GM12874 (cell line): ENCODE data around the gene HDAC8.

Experiments
- TF ChIP-seq, protein P1 (sequence below): IDR thresholded peaks from 2 replicates; pipeline ENCODE4 v1.5.1; 2011; ENCODE audit warnings: low read depth, mild to moderate bottlenecking, control low read depth, low read length, moderate library complexity; ENCODE audit not compliant: insufficient read depth

HDAC8 gene

DNA sequence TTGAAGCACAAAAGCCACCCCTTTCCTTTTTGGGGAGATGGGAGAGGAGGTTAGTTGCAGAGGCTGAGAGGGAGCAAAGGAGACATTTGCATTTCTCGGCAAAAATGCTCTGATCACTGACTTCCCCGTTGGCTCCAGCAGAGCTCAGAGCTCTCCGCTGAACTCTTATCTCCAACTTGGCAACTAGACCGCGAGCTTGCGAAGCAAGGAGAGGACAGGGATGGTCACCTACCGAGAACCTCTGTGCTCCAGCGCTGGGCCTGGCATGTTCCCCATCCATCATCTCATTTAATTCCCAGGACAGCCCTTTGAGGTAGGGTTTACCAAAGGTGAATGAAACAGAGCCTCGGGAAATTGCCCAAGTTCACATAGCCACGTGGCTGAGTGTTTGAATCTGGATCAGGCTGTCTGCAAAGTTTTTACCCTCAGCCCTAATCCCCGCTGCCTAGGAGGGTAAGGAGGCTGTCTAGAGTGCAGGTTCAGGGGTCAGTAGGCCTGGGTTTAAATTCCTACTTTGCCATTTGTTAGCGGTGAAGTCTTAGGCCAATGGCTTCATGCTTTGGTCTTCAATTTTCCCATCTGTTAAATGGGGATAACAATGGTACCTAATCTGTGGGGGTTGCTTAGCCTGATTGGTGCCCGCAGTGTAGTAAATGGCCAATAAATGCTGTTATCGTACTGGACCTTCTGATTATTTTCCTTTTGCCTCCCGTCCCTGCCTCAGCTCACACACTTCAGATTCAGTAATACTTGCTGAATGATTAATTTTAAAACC is 263.2 kb downstream of the HDAC8 start:
- TF ChIP-seq, protein P1, sequence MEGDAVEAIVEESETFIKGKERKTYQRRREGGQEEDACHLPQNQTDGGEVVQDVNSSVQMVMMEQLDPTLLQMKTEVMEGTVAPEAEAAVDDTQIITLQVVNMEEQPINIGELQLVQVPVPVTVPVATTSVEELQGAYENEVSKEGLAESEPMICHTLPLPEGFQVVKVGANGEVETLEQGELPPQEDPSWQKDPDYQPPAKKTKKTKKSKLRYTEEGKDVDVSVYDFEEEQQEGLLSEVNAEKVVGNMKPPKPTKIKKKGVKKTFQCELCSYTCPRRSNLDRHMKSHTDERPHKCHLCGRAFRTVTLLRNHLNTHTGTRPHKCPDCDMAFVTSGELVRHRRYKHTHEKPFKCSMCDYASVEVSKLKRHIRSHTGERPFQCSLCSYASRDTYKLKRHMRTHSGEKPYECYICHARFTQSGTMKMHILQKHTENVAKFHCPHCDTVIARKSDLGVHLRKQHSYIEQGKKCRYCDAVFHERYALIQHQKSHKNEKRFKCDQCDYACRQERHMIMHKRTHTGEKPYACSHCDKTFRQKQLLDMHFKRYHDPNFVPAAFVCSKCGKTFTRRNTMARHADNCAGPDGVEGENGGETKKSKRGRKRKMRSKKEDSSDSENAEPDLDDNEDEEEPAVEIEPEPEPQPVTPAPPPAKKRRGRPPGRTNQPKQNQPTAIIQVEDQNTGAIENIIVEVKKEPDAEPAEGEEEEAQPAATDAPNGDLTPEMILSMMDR = no peak

DNA sequence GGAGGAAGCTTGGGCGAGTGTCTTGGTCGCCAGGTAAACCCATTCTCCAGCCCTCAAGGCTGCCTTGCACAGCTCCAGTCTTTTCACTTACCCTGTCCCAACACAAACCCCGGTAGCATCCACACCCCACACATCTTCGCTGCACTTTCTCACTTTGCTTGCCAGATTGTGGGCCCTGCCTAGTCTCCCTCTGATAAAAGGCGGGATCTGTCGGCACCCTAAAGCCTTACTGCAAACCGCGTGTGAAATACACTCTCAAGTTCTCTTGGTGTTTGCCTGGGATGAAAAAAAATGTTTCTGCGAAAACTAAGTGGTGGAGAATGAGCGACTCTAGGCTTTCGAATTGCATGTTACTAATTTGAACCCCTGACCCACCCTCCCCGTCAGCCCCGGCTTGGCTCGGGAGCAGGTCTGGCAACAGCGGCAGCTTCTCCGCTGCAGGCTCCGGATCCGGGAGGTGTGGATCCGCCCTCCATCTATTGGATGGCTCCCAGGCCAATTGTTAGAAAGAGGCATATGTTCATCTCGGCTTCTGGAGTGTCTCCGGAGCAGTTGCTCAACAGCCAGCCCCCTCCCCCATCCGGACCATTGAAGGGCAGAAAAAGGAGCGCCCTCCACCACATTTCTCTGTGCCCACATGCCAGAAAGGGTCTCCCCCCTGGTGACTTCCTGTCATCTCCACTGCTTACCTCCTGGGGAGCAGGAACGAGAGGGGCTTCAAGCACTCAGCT is 263.9 kb downstream of the HDAC8 start:
- TF ChIP-seq, protein P1 = no peak

DNA sequence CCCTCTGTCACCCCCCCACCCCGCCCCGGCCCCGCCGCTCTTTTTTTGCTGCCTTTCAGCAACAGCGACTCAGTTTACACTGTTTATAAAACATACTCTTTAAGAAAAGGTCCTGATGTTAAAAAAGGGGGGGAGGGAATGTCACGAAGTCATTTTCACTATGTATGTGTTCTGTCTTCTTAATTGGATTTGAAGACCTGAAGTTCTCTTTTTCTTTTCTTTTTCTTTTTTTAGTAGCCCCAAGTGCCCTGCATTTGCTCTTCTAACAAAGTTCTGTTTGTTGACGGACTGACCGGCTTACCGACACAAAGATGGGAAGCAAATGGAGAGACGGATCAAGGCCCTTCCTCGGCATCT is 264.5 kb downstream of the HDAC8 start:
- TF ChIP-seq, protein P1 = no peak

DNA sequence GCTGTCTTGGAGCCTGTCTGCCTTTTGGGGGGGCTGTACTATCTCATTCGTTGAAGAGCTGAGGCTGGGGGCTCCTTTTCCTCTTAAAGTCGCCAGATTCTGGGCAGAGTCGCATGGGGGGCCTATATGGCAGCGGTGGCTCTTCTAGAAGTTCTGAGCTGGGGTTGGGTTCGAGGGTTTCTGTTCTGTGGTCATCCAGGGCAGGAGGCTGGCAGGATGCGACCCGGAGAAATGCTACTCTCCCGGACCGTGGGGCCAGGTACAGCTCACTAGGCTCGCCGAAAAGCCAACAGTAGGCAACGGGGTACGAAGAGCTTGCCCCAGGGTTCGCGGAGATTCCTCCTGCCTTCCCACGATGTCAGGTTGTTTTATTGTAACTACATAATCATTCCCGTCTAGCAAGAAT is 265.0 kb downstream of the HDAC8 start:
- TF ChIP-seq, protein P1 = no peak

DNA sequence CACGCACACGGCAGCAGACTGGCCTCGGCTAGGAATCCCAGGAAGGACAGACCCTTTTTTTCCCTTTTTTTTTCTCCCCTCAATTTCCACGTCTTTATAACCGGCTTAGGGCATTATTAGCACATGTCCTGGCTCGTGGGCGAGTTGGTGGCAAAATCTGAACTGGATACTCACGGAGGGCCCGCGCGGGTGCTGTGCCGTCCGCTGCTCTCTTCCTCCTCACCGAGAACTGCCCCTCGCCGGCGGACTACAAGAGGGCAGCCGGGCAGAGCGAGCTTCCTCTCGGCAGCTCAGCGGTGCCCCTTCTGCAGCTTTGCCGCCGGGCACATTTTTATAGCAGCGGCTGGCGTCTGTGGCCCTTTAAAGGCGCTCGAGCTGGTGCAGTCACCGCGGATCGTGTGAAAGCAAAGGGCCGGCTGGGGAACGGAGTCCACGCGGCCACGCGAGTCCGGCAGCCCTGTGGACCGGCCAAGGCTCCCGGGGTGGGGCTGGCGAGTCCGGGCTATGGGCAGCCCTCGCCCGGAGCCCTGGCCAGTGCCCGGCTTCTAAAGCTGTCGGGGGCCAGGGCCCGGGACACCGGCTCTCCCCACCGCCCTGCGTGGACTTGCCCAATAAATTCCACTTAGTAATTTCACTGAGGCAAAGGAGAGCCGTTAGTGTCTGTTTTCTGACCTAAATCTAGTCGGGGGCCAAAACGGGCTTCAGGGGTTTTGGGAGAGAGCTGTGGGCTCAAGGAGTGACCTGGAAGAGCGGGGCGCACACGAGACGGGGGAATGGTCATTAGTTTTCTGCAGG is 265.6 kb downstream of the HDAC8 start:
- TF ChIP-seq, protein P1 = no peak

DNA sequence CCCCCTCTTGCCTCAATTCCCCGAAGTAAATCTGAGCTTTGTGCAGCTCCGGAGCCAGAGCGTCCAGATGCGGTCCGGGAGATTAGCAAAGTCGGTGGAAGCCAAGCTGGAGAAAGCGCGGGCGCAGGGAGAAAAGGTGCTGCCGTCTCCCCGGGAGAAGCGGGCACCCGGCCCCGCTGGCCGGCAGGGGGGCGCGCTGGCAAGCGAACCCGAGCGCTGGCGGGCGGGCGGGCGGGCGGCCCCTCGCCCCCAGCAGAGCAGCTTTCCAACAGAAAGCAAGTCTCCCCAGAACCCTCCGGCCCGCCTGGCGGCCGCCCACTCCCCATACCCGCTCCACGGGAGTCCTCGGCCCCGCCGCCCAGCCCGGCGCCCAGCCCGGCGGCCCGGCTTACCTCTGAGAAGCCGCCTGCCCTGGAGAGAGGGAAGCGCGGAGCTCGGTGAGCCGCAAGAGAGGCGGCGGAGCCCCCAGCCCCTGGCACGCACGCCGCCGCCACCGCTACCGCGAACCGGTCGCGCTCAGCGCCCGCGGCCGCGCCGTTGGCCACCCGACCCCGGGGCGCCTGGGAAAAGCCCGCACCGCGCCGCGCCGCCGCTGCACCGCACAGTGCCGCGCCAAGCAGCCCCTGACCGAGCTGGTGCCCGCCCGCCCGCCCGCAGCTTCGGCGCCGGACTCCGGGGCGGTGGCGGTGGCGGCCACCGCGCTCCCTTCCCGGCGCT is 266.4 kb downstream of the HDAC8 start:
- TF ChIP-seq, protein P1 = no peak
